Adrenal gland (tissue), 5 donors: Measurements from ENCODE around the gene SPEG.

Experiments
- POLR2A ChIP-seq, 2 donors: fragments of 450-650 bp; IDR thresholded peaks; one replicate each; pipeline ENCODE4 v1.6.1; 2017; ENCODE audit warnings: antibody characterized with exemption in 2 of 2, mild to moderate bottlenecking in 2 of 2, moderate library complexity in 1 of 2
- TF ChIP-seq, protein P1 (sequence below), 6 experiments: fragments of 450-650 bp in 4 of 6; fragments of 200-600 bp in 2 of 6; sonication (generic) in 1 of 6; IDR thresholded peaks; 1 replicate in 5 of 6; 2 replicates in 1 of 6; pipeline versions ENCODE4 v1.5.1 to v1.8.0; 2016 to 2021; ENCODE audit warnings: antibody characterized with exemption in 6 of 6, mild to moderate bottlenecking in 2 of 6, moderate library complexity in 1 of 6
- donor health status: DM: no; HTN: no; CAD: no.

DNA sequence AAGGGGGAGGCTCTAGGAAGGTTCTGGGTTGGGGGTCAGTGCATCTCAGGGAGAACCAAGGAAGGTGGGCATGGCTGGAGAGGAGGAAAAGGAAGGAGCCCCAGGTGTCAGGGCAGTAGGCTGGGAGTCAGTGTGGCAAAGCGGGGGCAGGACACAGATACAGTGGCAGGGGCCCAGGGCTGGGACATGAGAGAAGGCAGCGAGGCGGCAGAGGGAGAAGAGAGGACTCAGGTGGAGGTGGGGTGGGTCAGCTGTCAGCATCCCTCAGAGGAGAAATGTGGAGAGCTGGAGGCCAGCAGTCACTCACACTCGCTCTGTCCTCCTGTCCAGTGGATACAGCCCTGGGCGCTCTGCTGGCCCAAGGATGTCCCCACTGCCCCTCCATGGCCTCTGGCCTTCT, 58.4 kb downstream of the SPEG start:
- no peak for TF ChIP-seq POLR2A (IDR thresholded peaks at IDR 0.05)
- TF ChIP-seq, protein P1, sequence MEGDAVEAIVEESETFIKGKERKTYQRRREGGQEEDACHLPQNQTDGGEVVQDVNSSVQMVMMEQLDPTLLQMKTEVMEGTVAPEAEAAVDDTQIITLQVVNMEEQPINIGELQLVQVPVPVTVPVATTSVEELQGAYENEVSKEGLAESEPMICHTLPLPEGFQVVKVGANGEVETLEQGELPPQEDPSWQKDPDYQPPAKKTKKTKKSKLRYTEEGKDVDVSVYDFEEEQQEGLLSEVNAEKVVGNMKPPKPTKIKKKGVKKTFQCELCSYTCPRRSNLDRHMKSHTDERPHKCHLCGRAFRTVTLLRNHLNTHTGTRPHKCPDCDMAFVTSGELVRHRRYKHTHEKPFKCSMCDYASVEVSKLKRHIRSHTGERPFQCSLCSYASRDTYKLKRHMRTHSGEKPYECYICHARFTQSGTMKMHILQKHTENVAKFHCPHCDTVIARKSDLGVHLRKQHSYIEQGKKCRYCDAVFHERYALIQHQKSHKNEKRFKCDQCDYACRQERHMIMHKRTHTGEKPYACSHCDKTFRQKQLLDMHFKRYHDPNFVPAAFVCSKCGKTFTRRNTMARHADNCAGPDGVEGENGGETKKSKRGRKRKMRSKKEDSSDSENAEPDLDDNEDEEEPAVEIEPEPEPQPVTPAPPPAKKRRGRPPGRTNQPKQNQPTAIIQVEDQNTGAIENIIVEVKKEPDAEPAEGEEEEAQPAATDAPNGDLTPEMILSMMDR (IDR thresholded peaks at IDR 0.05) = no peak
